Measurements from ENCODE around the gene ATP11A.

DNA sequence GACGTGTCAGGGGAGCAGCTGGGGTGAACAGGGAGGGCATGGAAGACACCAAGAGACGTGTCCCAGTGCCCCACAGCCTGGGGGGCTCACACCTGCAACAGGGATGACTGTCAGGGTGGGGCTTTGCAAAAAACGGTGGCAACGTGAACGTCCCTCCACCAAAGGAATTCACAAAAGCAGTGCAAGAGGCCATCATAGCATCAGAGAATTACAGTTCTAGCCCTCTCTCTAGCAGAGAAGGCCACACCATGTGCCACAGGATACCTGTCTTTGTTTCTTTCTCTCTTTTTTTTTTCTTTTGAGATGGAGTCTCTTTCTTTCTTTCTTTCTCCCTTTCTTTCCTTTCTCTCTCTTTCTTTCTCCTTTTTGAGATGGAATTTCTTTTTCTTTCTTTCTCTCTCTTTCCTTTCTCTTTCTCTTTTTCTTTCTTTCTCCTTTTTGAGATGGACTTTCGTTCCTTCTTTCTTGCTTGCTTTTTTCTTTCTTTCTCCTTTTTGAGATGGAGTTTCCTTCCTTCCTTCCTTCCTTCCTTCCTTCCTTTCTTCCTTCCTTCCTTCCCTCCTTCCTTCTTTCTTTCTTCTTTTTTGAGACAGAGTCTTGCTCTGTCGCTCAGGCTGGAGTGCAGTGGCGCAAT is 17.1 kb upstream of the ATP11A start:
- no peak for TF ChIP-seq EZH2 (IDR thresholded peaks at IDR 0.05; ENCODE audit: borderline replicate concordance, low read depth, low read length, severe bottlenecking)
- no peak for TF ChIP-seq CTCF (IDR thresholded peaks at IDR 0.05; ENCODE audit: borderline replicate concordance, extremely low read depth, low read length, poor library complexity, severe bottlenecking)

All from DND-41 (cell line).